ENCODE measurements around the gene CTDSP2.

DNA sequence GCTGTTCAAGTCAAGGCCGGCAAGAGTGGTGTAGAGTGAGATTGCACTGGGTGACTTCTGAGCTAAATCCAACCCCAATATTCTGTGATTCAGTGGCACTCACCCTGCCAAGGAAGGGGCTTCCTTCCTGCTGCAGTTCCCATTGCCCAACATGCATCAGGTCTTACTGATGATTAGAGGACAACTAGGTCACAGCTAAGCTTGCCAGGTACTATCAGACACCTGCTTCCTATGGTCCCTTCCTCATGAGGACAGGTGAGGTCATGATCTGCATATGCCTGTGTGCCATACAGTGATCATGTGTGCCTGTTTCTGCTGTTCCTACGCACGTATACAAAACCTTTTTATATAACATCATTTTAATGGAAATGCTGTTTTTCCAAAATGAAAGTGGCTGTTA lies 1.7 kb upstream of the CTDSP2 start:
- TF ChIP-seq TEAD4 (IDR thresholded peaks at IDR 0.05; ENCODE audit: borderline replicate concordance, insufficient read depth): no peak
- TF ChIP-seq, protein P1, sequence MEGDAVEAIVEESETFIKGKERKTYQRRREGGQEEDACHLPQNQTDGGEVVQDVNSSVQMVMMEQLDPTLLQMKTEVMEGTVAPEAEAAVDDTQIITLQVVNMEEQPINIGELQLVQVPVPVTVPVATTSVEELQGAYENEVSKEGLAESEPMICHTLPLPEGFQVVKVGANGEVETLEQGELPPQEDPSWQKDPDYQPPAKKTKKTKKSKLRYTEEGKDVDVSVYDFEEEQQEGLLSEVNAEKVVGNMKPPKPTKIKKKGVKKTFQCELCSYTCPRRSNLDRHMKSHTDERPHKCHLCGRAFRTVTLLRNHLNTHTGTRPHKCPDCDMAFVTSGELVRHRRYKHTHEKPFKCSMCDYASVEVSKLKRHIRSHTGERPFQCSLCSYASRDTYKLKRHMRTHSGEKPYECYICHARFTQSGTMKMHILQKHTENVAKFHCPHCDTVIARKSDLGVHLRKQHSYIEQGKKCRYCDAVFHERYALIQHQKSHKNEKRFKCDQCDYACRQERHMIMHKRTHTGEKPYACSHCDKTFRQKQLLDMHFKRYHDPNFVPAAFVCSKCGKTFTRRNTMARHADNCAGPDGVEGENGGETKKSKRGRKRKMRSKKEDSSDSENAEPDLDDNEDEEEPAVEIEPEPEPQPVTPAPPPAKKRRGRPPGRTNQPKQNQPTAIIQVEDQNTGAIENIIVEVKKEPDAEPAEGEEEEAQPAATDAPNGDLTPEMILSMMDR (IDR thresholded peaks at IDR 0.05): no peak
- TF ChIP-seq RCOR1 (IDR thresholded peaks at IDR 0.05; ENCODE audit: low read length): no peak
- TF ChIP-seq FOXM1 (IDR thresholded peaks at IDR 0.05; ENCODE audit: low read depth): no peak
- TF ChIP-seq EP300 (IDR thresholded peaks at IDR 0.05; ENCODE audit: borderline replicate concordance in 1 of 2, low read depth in 1 of 2, low read length in 1 of 2): no peak
- TF ChIP-seq POLR2AphosphoS5 (IDR thresholded peaks at IDR 0.05; ENCODE audit: low read depth, low read length): no peak
- no peak for TF ChIP-seq MXI1 (IDR thresholded peaks at IDR 0.05; ENCODE audit: low read depth, low read length)
- no peak for TF ChIP-seq CHD2 (IDR thresholded peaks at IDR 0.05; ENCODE audit: low read length, partially characterized antibody)
